GM19328 (cell line): ENCODE results near the gene RIPOR3.
"Not testable (repeated sequence)": the region's sequence is repeated elsewhere in the genome, so short reads cannot be mapped to it uniquely, and the experiment has no call there.

Experiments
- ATAC-seq: cut with Tn5 transposase; IDR thresholded peaks from one replicate; pipeline ENCODE4 v1.9.1; 2021; ENCODE audit warnings: mild to moderate bottlenecking, moderate library complexity; ENCODE audit not compliant: unreplicated experiment

The RIPOR3 gene

DNA sequence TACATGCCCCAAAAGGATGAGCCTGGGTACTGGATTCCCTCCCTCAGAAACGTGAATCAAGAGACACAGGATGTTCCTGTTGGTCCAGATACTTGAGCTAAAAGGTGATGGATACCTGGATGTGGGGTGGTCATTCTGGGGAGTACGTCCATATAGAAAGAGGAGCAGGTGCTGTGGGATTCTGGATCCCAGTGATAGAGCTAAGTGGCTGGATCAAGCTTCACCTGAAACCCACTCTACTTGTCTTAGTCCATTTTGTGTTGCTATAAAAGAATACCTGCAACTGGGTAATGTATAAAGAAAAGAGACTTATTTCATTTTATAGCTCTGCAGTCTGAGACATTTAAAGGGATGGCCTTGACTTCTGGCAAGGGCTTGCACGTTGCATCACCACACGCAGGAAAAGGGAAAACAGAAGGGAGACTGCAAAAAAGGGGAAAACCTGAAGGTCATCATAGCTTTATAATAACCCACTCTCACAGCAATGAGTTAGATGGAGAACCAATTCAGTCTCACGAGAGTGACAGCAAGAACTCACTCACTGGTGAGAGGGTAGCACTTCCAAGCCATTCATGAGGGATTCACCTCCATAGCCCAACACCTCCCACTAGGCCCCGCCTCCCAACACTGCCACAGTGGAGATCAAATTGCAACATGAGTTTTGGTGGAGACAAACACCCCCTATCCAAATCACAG, 31.2 kb downstream of the RIPOR3 start:
- ATAC-seq = no peak

- ATAC-seq = no peak
Measured at GRCh38 chr20:50658804-50659380, 32.5 kb downstream of the RIPOR3 start.

DNA sequence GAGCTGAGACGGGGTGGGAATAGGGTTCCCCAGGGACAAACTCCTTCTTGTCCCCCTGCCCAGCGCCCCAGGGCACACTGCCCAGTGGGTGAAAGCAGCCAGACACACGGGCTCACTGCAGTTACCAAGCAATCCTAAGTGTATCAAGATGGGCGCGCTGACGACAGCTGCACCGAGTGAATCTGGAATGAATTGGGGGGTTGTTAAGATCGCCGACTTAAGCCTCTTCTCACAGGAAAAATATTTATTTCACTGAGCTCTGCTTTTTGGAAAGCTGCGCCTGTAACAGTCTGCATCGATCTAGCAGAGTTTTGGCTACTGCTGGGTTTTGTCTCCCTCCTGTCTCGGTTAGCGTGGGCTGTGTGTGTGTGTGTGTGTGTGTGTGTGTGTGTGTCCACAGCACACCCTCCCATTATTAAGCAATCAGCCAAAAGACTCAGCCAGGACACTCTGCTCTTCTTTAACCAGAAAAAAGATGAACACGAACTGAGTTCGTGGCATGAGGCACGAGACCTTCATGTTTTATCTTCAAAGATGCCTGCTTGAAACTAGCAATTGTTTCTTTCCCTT, 35.9 kb downstream of the RIPOR3 start:
- ATAC-seq = no peak

- ATAC-seq = no peak
Measured at GRCh38 chr20:50654904-50655303, 36.4 kb downstream of the RIPOR3 start.

DNA sequence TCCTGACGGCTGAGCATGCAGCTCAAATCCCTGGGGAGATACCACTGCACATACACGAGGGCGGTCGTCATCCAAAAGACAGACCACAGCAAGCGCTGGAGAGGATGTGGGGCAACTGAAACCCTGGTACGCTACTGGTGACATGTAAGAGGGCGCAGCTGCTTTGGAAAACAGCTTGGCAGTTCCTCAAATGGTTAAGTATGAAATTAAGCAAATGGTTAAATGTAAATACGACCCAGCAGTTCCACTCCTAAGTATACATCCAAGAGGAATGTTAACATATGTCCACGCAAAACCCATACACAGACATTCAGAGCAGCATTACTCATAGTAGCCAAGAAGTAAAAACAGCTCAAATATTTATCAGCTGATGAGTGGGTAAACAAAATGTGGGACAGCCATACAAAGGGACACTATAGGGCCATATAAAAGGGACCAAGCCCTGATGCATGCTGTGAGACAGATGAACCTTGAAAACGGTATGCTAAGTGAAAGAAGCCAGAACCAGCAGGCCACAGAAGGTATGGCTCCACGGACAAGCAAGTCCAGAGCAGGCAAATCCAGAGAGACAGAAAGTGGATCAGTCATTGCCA, 38.5 kb downstream of the RIPOR3 start:
- no peak for ATAC-seq

DNA sequence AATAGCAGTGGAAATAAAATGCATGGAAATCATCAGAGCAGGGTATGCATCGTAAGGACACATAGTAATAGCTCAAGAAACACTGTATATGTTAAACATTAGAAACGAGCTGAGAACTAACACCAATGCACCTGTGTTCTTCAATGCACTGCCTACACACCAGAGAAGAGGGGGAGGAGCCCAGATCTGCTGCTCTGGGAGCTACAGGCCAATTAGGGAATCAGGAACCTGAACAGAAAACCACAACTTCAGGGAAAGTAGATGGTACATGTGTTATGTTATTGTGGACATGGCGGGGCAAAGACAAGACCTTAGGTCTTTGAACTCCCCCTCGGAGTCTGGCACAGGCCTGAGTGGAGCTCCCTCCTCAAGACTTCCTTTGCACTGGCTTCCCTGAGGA, 39.7 kb downstream of the RIPOR3 start:
- ATAC-seq = no peak

- ATAC-seq = no peak
Measured at GRCh38 chr20:50649590-50649989, 41.8 kb downstream of the RIPOR3 start.

DNA sequence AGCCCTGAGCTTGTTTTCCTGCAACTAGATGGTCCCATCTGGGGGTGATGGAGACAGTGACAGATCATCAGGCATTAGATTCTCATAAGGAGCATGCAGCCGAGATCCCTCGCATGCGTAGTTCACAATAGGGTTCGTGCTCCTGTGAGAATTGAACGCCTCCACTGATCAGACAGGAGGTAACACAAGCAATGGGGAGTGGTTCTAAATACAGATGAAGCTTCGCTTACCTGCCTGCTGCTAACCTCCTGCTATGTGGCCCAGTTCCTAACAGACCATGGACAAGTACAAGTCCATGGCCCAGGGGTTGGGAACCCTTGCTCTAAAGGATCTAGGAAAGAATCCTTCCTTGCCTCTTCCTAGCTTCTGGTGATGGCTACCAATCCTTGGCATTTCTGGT, 42.7 kb downstream of the RIPOR3 start:
- ATAC-seq = no peak

DNA sequence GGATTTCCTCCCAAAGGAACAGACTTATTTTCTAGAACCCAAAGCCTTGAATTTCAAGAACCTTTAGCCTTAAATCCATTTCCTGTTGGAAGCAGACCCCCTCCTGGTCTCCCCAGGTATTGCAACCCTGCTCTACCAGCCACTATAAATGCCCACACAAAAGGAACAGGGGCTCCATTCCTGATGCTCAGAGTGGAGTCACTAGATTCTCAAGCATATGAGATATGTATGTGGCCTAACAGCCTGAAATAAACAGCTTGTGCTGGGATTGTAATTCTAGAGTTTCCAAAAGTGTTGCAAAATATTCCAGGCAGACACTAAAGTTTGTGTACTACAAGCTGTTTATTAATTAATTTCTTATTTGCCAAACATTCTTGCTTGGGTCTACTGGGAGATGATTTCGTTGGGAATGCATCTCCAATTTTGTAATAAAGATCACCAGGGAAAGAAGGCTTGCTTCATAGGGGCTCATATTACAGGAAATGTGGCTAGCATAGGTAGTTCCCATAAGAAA, 44.8 kb downstream of the RIPOR3 start:
- ATAC-seq = no peak

GRCh38 chr20:50645253-50646068, 45.9 kb downstream of the RIPOR3 start:
- no peak for ATAC-seq

DNA sequence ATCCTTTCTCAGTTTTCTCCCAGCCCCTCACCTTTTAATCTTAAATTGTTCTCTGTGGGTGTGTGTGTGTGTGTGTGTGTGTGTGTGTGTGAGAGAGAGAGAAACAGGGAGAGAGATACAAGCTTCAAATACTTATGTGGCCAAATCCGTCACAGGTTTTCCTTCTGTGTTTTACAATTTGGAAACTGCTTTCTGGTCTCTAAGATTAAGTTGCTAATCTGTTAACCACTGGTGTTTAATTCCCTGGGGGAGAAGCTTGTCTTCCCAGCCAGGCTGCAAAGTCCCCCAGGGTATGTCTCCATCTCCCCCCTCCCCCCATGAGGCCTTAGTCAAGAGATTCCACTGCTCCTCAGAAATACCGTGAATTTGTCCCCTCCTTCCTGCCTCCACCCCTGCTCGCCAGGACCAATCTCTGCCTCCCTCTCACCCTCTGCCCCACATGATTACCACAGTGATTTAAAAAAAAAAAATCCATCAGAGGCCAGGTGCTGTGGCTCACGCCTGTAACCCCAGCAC, 49.0 kb downstream of the RIPOR3 start:
- no peak for ATAC-seq

- not testable (repeated sequence) for ATAC-seq
Measured at GRCh38 chr20:50641625-50642287, 49.6 kb downstream of the RIPOR3 start.

GRCh38 chr20:50639971-50640711, 51.2 kb downstream of the RIPOR3 start:
- ATAC-seq = not testable (repeated sequence)

- not testable (repeated sequence) for ATAC-seq
Measured at GRCh38 chr20:50638015-50638847, 53.1 kb downstream of the RIPOR3 start.

DNA sequence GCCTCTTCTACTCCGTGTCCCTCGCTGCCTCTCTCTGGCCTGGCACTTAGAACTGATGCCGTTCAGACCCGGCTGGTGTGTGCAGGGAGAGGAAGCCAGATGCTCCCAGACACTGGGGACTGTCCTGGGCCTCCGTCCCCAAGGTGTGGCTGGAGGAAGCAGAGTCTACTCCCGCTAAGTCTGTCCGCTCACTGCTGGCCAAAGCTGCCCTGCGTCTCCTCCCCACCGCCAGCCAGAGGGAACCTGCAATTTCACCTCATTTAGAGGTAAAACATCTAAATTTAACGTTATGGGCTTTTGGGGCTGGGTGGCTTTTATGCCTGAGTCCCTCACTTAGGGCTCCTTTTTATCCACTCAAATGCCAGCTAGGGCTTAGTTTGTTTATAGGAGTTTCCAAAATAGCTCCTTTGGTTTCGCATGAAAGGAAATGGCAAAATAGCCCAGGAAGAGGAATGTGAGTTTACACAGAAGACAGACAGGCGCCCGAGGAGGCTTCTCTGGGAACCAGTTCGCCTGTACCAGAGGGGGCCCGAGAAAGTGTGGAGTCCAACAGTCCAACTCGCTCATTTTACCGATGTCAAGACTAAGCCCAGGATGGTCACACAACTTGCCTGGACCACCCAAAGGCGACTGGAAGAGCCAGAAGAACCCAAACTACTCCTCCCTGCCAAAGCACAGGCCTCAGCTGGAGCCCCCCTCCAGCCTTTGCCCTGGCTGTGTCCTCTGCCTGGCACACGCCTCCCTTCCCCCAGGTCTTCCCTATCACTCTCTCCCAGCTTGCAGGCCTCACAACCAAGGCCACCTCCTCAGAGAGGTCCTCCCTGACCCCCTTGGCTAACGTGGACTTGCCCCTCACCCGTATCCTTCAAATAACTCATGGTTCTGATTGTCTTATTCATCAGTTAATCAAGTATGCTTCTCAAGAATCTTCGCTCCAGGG, 54.5 kb downstream of the RIPOR3 start:
- ATAC-seq = no peak

- ATAC-seq = no peak
Measured at GRCh38 chr20:50635676-50636600, 55.4 kb downstream of the RIPOR3 start.
